Activated CD8-positive, alpha-beta T cell treated with anti-CD3 and anti-CD28 coated beads for 36 hours (primary cell): Measurements from ENCODE around the gene PLEKHH2. TPM values are rescaled to one million over a fixed set of nuclear protein-coding genes. Genes with fewer than 3 reads are reported as not detected.

Source experiments
- ATAC-seq: fragments of 200-7000 bp; cut with Tn5 transposase; one replicate; pipeline ENCODE4 v1.10.0; 2021; ENCODE audit warnings: mild to moderate bottlenecking, moderate library complexity
- CTCF ChIA-PET: fragments of 350-600 bp; sonication (Branson Sonifier 250); formaldehyde crosslinking; loops from one replicate; lab custom pipeline; 2021; ENCODE audit warnings: antibody characterized with exemption; lab: Charles Lee
- POLR2A ChIA-PET: fragments of 350-600 bp; sonication (Branson Sonifier 250); formaldehyde crosslinking; loops from one replicate; lab custom pipeline; 2021; ENCODE audit warnings: antibody characterized with exemption; lab: Charles Lee
- DNase-seq: peaks from one replicate; pipeline ENCODE4 v3.0.0-alpha.2; 2020
- H3K27ac Mint-ChIP-seq: one replicate; pipeline ENCODE4 v1.8.0; 2021; ENCODE audit warnings: mild to moderate bottlenecking, mixed read lengths
- H3K27me3 Mint-ChIP-seq: one replicate; pipeline ENCODE4 v1.8.0; 2021; ENCODE audit warnings: mixed read lengths
- H3K36me3 Mint-ChIP-seq: one replicate; pipeline ENCODE4 v1.8.0; 2021; ENCODE audit warnings: low read depth, mixed read lengths
- H3K4me1 Mint-ChIP-seq: one replicate; pipeline ENCODE4 v1.8.0; 2021; ENCODE audit warnings: low read depth, mixed read lengths
- H3K4me3 Mint-ChIP-seq: one replicate; pipeline ENCODE4 v1.8.0; 2021; ENCODE audit warnings: mild to moderate bottlenecking, moderate library complexity, mixed read lengths
- H3K9me3 Mint-ChIP-seq: one replicate; pipeline ENCODE4 v1.8.0; 2021; ENCODE audit warnings: mixed read lengths
- CTCF ChIP-seq: fragments of 200-600 bp; IDR thresholded peaks from one replicate; pipeline ENCODE4 v1.8.0; 2022; ENCODE audit warnings: antibody characterized with exemption, mild to moderate bottlenecking
- intact Hi-C: fragments of 100-400 bp; cut with micrococcal nuclease; formaldehyde crosslinking; loops from one replicate; pipeline ENCODE4 v1.10.0; 2022
- total RNA-seq, 2 experiments: library from RNA; stranded (reverse); gene quantifications; one replicate each; pipeline ENCODE4 v1.2.3, GENCODE V29; 2021

The PLEKHH2 gene
- total RNA-seq, 2 experiments from 2014 or later: 0.43 to 0.56 TPM

GRCh38 chr2:43751476-43751990 is 114.5 kb downstream of the PLEKHH2 start:
- CTCF ChIA-PET: no interaction called here
- no peak for ATAC-seq
- no peak for DNase-seq
- POLR2A ChIA-PET: no interaction called here
- H3K9me3 Mint-ChIP-seq: no peaks in the 10 kb centered on the region
- H3K36me3 Mint-ChIP-seq: no peaks in the 10 kb centered on the region
- H3K27me3 Mint-ChIP-seq: no peaks in the 10 kb centered on the region
- no peak overlapping the region for H3K27ac Mint-ChIP-seq
- no peak for TF ChIP-seq CTCF
- H3K4me1 Mint-ChIP-seq: no peaks in the 10 kb centered on the region
- H3K4me3 Mint-ChIP-seq: no peak overlapping the region
- intact Hi-C loops: no loop called here

GRCh38 chr2:43752302-43752701 is 115.2 kb downstream of the PLEKHH2 start:
- ATAC-seq: no peak
- no peaks in the 10 kb centered on the region for H3K27me3 Mint-ChIP-seq
- H3K9me3 Mint-ChIP-seq: no peaks in the 10 kb centered on the region
- H3K36me3 Mint-ChIP-seq: no peaks in the 10 kb centered on the region
- H3K4me1 Mint-ChIP-seq: no peaks in the 10 kb centered on the region
- no peak for DNase-seq
- POLR2A ChIA-PET: no interaction called here
- intact Hi-C loops: no loop called here
- CTCF ChIA-PET: no interaction called here
- no peak for TF ChIP-seq CTCF
- H3K4me3 Mint-ChIP-seq: no peak overlapping the region
- H3K27ac Mint-ChIP-seq: no peak overlapping the region

GRCh38 chr2:43754180-43754579 is 117.1 kb downstream of the PLEKHH2 start:
- Mint-ChIP-seq H3K36me3 (no peaks in the 10 kb centered on the region), H3K4me1 (no peaks in the 10 kb centered on the region), H3K27me3 (no peaks in the 10 kb centered on the region), H3K4me3 (no peak overlapping the region), H3K9me3 (no peaks in the 10 kb centered on the region), H3K27ac (no peak overlapping the region)
- ATAC-seq (no peak), DNase-seq (no peak)
- intact Hi-C loops: no loop called here
- ChIA-PET CTCF (no interaction called here), POLR2A (no interaction called here)
- TF ChIP-seq CTCF: no peak

GRCh38 chr2:43758739-43759138 is 121.7 kb downstream of the PLEKHH2 start:
- H3K27me3 Mint-ChIP-seq: peaks cover 2% of the 10 kb centered on the region
- H3K36me3 Mint-ChIP-seq: no peaks in the 10 kb centered on the region
- DNase-seq: no peak
- H3K27ac Mint-ChIP-seq: no peak overlapping the region
- no peak overlapping the region for H3K4me3 Mint-ChIP-seq
- ATAC-seq: no peak
- CTCF ChIA-PET: no interaction called here
- no peak for TF ChIP-seq CTCF
- intact Hi-C loops: no loop called here
- H3K4me1 Mint-ChIP-seq: no peaks in the 10 kb centered on the region
- POLR2A ChIA-PET: no interaction called here
- H3K9me3 Mint-ChIP-seq: no peaks in the 10 kb centered on the region

GRCh38 chr2:43759195-43759594 is 122.1 kb downstream of the PLEKHH2 start:
- no peak for TF ChIP-seq CTCF
- ChIA-PET CTCF (no interaction called here), POLR2A (interaction anchor here (0.6 kb wide), 1 partner anchor 427 kb away, joined by 3 read pairs; no protein-coding TSS in a partner anchor)
- no peaks in the 10 kb centered on the region for H3K9me3 Mint-ChIP-seq
- H3K27me3 Mint-ChIP-seq: peaks cover 2% of the 10 kb centered on the region
- no peak overlapping the region for H3K4me3 Mint-ChIP-seq
- intact Hi-C loops: no loop called here
- H3K36me3 Mint-ChIP-seq: no peaks in the 10 kb centered on the region
- no peak overlapping the region for H3K27ac Mint-ChIP-seq
- DNase-seq (no peak), ATAC-seq (no peak)
- no peaks in the 10 kb centered on the region for H3K4me1 Mint-ChIP-seq
